Kidney epithelial cell (primary cell): ENCODE measurements around the gene RAB3A. TPM values are rescaled to one million over a fixed set of nuclear protein-coding genes. Genes with fewer than 3 reads are reported as not detected.

ENCODE experiments used
- DNase-seq: peaks from one replicate; pipeline ENCODE4 v3.0.0-alpha.2; 2010; ENCODE audit warnings: low read depth
- H3K27me3 ChIP-seq: 2 replicates; pipeline ENCODE4 v1.6.0; 2011; ENCODE audit warnings: low read length; ENCODE audit not compliant: control insufficient read depth, insufficient read depth
- H3K36me3 ChIP-seq: 2 replicates; pipeline ENCODE4 v1.5.1; 2011; ENCODE audit warnings: low read length; ENCODE audit not compliant: control insufficient read depth, insufficient read depth
- H3K4me3 ChIP-seq: 2 replicates; pipeline ENCODE4 v1.5.1; 2011; ENCODE audit warnings: low read depth, mild to moderate bottlenecking, control low read depth, low read length
- CTCF ChIP-seq: IDR thresholded peaks from 2 replicates; pipeline ENCODE4 v1.5.1; 2011; ENCODE audit warnings: mild to moderate bottlenecking, moderate library complexity, low read length, control low read depth, inconsistent platforms; ENCODE audit not compliant: insufficient read depth, poor library complexity, severe bottlenecking
- total RNA-seq: library from RNA; depleted of rRNA; stranded (reverse); fragments of >200 nt; gene quantifications from 2 replicates; pipeline ENCODE4 v1.2.3, GENCODE V29; 2015

RAB3A gene
- total RNA-seq, 1 donor from 2014 or later: 0.38 TPM

- no peaks in the 10 kb centered on the region for H3K36me3 ChIP-seq
- no peak for TF ChIP-seq CTCF
Observed at GRCh38 chr19:18156268-18156667, 47.6 kb downstream of the RAB3A start.

GRCh38 chr19:18155095-18156087, 48.5 kb downstream of the RAB3A start:
- no peak for DNase-seq

More at GRCh38 chr19:18156268-18156667, 47.6 kb downstream of the RAB3A start:
- no peak for DNase-seq
- no peaks in the 10 kb centered on the region for H3K27me3 ChIP-seq
- no peak overlapping the region for H3K4me3 ChIP-seq

DNA sequence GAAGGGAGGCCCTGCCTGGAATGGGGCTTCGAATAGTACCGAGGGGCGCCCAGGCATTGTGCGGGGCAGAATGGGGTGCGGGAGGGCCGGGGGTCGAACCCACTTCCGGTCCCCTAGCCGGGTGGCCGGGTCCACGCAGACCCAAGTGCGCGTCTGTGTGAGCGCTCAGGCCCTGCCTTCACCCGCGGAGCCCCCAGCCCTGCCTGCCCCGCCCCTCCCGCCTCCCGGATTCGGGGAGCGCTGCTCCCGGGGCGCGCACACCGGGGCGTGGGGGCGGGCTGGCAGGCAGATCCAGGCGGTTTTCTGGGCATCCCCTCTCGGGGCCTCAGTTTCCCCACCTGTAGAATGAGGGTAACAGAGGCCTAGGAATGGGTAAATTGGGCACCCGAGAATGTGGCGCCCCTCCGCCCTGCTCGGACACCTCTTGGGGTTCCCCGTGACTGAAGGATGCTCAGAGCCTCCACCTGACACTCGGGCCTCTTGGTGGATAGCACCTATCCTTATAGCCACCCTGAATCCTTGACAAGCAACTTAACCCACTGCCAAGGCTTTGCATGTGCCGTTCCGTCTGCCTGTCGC, 50.2 kb downstream of the RAB3A start:
- Histone ChIP-seq H3K36me3 (peaks cover 2% of the 10 kb centered on the region), H3K27me3 (no peaks in the 10 kb centered on the region), H3K4me3 (peak overlapping the region; percentile 96)
- no peak for DNase-seq
- TF ChIP-seq CTCF: no peak

More at GRCh38 chr19:18155095-18156087, 48.5 kb downstream of the RAB3A start:
- TF ChIP-seq CTCF: no peak
- no peak overlapping the region for H3K4me3 ChIP-seq
- H3K27me3 ChIP-seq: no peaks in the 10 kb centered on the region
- peaks cover 2% of the 10 kb centered on the region for H3K36me3 ChIP-seq

DNA sequence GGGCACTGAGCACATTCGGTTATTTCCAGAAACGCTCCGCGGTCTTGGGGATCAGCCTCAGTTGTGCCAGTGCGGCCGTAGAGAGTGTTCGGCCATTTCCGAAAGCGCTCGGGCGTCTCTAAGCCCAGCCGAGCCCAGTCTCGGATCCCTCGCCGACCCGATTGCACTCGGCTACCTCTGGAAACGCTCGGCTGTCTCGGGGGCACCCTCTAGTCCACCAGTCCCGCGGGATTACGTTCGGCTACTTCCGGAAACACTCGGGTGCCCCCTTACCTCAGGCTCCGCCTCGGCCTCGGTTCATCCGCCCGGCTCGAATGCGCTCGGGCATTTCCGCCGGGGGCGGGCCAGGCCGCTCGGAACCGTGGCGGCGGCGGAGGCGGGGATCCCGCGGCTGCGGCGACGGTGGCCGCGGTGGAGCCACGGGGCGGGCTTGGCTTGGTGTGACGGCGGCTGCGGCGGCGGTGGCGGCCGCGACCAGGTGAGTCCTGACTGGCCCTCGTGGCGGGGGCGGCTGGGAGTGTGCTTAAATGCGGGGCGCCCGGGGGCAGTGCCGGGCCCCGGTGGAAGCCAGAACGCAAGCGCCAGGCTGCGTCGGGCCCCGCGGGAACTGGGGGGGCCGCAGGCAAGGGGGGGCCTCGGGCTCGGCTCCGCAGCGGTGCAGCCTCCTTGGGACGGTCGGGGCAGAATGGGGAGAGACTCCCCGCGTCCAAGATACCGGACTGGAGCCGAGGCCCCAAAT, 50.9 kb downstream of the RAB3A start, which contains the start of gene PIK3R2:
TSS of gene PIK3R2 (plus strand) at position 347 of the 739 bp plus-strand sequence. CDS start 2,717 bp downstream, outside the sequence.
- Histone ChIP-seq H3K36me3 (peaks cover 2% of the 10 kb centered on the region), H3K4me3 (peak within 1 kb of the TSS; percentile 96), H3K27me3 (no peaks in the 10 kb centered on the region)
- DNase-seq: peak; percentile 85
- TF ChIP-seq CTCF: no peak

DNA sequence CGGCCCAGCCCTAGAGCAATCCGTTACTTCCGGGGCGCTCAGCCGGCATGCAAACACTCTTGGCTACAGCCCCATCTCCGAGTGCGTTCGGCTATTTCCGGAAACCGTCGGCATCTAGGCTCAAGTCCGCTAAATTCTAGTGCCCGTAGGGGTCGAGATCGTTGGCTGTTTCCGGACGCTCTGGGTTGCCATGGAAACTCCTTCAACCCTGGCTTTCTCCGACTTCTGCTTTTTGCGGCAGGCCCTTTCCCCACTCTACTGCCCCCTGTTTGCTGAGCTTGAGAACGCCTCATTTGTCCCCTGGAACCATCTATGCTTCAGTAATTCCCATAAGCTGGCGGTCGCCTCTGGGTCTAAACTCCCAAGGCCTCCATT, 51.4 kb downstream of the RAB3A start:
- Histone ChIP-seq H3K36me3 (peaks cover 2% of the 10 kb centered on the region), H3K27me3 (no peaks in the 10 kb centered on the region), H3K4me3 (peak overlapping the region; percentile 43)
- TF ChIP-seq CTCF: peak; percentile 70
- peak; percentile 95 for DNase-seq
